Activated CD8-positive, alpha-beta memory T cell treated with anti-CD3 and anti-CD28 coated beads, Interleukin-2, amount 50 U/mL, for 4 hours (primary cell): ENCODE data around the gene SLC34A3.

Experiments
- DNase-seq: peaks from one replicate; pipeline ENCODE4 v3.0.0-alpha.2; 2020

The SLC34A3 gene

GRCh38 chr9:137278721-137279711 lies 48.3 kb downstream of the SLC34A3 start:
- no peak for DNase-seq

- DNase-seq, result no peak
These were observed 49.2 kb downstream of the SLC34A3 start for GRCh38 chr9:137279741-137280473.

- DNase-seq, result no peak
These were observed 50.0 kb downstream of the SLC34A3 start for GRCh38 chr9:137280474-137281344.

- no peak for DNase-seq
These were observed 50.8 kb downstream of the SLC34A3 start for GRCh38 chr9:137281345-137282116.
